HG03066 (cell line): ENCODE results near the gene KLF3.

Source experiments
- ATAC-seq: cut with Tn5 transposase; IDR thresholded peaks from one replicate; pipeline ENCODE4 v1.9.1; 2021; ENCODE audit warnings: low read depth; ENCODE audit not compliant: unreplicated experiment

KLF3 gene

DNA sequence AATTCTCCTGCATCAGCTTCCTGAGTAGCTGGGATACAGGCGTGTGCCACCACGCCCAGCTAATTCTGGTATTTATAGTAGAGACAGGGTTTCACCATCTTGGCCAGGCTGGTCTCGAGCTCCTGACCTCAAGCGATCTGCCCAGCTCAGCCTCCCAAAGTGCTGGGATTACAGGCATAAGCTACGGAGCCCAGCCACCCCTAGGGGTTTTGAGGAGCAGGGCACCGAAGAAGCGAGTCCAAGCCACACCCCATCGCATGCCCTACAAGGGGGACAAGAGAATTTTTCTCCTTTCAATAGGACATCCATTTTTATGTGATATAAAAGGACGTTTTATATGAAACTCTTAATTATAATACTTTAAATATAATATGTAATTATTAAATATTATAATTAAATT lies 13.9 kb upstream of the KLF3 start:
- no peak for ATAC-seq

DNA sequence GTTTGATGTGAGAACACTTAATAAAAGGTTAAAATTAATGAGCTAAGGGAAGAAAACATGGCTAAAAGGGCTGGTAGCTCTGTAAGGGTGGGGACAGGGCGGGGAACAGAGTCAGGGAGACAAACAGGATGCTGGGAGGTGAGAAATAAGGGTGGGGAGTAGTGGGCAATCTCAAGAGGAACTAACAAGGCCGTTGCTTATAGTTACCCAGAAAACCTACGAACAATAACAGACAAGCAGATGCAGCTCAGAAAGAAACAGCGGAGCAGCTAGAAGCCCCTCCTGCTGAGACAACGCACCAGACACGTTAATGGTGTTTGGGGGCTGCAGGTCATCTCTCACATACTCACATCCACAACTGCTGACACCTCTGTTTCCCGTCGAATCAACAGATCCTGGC lies 9.7 kb upstream of the KLF3 start:
- no peak for ATAC-seq

DNA sequence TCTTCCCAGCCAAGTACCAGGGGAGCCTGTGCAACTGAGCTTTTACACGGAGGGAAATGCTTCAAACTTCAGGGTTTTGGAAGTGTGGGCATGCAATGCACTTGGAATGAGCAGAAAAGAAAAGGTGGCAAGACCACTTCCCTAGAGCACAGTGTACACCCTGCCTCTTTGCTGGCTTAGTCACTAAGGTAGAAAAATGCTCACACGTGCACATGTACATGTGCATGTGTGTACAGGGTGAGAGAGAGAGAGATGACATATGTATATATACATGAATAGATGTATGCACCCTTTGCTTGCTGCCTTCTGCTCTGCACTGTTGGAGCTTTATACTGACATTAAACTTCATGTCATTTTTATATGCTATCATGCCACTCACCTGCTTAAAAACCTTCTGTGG lies 7.9 kb upstream of the KLF3 start:
- ATAC-seq: no peak

DNA sequence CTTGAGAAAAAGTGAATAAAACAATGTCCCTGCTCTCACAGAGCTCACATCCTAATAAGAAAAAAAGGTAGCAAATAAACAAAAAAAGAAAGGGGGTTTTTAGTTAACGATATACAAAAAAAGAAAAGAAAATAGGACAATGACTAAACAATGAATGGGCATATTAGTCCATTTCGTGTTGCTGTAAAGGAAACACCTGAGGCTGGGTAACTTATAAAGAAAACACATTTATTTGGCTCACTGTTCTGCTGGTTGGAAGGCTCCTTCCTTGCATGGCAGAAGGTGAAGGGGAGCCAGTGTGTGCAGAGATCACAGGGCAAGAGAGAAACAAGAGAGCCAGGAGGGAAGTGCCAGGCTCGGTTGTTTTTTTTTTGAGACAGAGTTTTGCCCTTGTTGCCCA lies 4.7 kb upstream of the KLF3 start:
- no peak for ATAC-seq

DNA sequence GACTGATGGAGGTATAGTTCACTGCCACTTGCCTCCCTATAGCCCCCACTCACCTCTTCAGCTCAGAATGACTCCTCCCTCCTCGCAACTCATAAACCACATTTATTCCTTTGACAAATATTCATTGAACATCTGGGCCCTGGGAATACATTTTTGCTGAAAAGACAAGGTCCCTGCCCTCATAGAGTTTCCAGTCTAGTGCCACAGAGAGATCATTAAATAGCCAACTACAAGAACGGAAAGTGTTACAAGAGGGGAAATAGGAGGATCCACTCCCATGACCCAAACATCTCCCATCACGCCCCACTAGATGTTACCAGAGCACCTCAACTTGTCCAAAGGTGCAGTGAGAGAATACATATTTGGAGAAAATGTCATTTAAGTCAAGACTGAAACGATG lies 3.2 kb upstream of the KLF3 start:
- no peak for ATAC-seq

DNA sequence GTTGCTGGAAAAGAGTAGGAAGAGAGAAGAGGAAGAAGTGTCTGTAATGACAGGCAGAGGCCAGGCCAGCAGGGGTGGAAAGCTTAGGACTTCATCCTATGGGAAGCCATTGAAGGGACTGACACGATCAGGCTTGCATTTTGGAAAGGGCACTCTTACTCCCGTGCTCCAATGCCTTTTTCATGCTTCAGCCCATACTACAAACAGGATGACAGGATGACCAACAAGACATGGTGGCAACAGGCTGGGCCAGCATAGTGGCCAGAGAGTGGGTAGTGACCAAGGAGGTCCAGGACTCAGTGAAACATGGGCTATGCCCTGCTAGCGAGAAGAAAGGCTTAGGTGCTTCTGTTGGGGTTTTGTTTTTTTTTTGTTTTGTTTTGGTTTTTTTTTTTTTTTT lies 2.6 kb upstream of the KLF3 start:
- ATAC-seq: no peak

DNA sequence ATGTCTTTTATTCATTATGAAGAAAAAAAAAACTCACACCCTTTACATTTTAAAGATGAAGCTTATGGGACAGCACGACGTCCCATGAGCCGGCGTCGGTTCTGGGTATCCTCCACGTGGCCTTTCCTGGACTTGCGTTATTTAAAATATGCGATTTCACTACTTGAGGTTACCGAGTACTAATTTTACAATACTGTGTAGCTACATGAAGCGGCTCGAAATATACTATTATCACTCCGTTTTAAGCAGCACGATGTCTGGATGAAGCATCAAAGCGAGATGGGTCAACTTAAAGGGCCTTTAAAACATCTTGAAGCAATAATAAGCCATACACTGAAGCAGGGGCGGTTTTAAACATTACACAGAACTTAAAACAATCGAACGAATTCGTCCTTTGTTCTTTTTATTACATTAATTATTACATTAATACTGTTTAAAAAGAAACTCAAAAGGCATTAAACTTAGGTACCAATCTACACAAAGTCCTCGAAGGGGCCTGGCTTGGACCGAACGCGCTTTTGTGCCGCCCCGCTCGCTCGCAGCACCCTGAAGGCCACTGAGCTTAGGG lies 1.4 kb upstream of the KLF3 start:
- ATAC-seq: no peak

DNA sequence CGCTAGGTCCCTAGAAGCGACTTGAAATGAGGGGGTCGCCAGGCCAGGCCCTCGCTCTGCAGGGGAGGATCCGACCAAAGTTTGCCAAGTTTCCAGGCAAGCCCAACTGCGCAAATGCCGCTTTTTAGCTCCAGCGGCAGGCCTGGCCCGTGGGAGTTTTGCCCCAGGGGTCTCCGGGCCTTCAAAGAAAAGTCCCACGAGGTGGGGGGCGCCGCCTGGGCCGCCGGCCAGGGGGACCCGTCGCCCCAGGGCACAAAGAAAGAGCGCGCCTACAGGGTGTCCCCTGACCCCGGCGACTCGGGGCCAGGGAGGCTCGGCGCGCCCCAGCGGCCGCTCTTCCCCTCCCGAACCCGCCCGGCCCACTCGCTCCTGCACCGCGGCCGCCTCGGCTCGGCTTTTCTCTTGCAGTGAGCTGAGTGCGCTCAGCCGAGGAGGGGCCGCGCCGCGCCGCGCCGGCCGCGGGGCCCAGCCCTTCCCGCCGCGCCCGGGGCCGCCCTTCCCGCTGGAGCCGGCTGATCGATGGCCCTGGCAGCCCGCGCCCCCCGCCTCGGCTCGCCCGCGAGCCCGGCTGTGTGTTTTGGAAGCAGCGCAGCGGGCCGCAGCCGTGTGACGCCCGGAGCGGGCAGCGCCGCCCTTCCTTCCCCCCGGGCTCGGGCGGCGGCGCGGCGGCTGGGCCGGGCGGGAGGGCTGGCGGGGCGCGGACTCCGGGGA lies 754 bp upstream of the KLF3 start:
- ATAC-seq: peak; percentile 27

DNA sequence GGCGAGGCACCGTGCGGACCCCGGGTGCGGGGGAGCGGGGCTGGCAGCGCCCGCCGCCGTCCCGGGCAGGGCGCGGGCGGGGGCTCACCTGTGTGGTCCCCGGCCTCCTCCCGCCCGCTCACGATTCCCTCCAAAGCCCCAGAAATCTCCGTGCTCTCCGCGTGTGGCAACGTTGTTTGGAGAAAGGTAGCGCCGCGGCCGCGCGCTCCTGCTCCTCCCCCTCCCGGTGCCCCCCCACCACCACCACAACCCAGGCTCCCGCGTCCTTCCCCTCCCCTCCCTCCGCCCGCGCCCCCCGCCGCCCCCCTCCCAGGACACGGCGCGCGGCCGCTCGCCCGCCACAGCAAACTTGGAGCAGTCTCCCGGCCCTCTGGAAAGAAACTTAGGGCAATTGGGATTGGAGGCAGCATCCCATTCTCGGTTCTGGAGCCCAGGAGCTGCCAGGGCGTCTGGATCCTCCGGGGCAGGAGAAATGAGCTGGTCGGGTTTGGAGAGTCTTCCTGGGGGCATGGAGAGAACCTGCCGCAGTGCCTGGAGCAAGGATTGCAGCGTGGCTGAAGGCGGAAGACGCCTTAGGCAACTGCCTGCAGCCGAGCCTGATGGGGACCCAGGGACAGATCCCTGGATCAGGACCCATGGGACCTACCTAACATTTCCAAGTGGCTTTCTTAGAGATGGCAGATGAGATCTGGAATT lies 855 bp downstream of the KLF3 start:
- ATAC-seq: peak; percentile 4

DNA sequence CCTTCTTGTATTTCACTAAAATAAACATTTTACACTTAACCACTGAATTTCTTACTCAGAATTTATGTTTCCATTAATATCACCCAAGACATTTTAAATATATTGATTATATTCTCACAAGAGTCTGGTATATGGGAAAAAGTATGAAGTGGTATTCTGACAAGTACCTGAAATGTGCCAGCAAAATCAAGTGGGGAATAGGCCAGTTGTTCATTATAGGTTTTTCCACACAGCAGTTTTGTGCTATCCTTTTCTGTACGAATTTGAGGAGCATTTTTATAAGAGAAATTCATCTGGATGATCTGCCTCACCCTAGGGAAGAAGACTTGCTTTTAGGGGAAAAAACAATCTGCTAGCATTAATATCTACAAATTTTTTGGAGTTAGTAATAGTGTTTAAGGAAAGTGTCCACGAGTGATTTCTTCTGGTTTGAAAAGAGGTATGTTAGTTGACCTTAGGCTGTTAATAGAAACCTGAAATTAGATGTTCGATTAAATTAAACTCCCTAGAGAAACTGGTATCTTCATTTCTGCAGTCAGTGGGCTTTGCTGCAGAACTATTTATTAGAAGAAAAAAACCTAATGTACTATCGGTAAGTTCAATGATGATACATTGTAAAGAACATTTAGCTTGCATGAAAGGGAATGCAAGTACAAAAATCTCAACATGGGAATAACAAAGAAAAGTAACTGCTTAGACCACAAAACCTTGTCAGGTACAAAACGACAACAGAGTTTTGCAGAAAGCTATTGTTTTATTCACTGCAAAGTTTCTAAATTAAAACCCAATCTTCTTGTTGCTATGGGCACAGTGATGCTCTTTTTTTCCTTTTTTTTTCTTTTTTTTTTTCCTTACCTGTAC lies 1.8 kb downstream of the KLF3 start:
- no peak for ATAC-seq

DNA sequence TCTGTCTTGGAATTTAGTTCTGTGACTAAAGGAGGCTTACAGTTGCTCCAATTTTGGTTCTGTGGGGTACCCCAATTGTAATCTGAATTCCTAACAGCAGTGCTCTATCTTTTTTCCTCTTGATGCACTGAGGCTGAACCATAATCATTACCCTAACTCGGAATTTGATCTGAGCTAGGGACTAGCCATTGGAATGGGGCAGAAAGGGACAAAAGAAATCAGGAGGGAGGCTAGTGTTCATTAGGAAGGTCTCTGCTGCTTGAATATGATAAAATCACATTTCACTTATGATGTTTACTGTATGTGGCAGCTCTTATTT lies 2.7 kb downstream of the KLF3 start:
- ATAC-seq: no peak

DNA sequence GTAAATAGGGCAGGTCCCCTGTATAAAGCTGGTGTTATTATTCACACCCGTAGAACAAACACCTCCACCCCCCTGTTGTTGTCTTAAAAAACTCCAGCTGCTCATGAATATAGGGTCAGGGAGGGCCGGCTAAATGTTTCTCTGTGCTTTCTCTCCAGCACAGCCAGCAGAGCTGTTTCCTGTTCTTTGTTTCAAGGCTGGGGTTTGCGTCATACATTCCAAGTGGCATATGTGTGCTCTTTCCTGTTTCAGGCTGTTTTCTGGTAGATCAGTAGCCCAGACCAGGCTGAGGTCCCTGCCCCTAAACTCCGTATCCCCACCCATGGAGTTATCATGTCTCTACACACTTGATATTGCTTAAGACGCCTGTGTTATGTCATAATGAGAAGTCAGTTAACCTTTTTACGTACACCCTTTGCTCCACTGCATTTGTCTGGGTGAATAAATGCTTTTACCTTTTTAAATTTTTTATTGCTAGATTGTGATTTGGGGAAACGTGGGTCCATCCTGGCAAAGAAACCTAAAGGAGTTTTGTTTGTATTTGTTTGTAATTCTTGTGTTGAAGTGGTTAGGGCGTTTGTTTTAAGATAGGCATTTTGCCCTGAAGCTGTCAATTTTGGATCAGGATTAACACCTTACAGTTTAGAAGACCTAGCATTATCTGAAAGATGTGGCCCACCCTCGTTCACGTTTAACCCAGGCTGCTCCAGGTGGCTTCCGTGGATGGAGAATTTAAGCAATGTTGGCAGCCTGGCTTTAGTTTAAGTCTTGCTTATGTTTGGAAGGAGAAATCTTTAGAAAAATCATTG lies 3.3 kb downstream of the KLF3 start:
- ATAC-seq: no peak

DNA sequence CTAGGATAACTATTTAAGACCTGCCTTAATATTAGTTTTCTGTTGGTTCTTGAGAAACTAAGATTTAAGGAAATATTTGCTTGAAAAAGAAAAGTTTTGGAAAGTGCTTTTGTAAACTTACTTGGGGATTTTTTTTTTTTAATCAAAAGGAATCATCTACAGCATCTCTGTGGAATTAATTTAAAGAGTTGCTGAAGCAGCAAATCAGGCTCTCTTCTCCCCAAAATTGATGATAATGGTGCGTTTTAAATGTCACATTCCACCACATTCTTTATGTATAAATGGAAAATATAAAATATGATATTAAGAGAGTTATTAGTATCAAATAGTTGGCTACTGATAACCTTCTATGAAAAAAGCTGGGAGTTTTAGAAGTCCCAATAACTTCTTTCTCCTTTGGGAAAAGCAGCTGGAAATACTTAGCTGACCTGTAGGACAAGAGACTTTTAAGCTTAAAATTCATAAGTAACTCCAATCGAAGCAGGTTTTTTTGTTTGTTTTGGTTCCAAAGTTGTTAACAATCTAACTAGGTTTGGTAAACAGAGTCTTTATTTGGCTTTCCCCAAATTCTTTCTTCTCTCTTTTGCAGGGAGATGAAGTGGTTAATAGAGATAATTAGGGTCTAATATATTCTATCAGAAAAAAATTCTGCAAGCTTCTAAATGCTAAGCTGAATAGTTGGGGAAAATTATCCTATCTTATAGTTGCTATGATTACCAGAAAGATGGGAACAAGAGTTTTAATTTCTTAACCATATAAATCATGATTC lies 4.4 kb downstream of the KLF3 start:
- no peak for ATAC-seq

DNA sequence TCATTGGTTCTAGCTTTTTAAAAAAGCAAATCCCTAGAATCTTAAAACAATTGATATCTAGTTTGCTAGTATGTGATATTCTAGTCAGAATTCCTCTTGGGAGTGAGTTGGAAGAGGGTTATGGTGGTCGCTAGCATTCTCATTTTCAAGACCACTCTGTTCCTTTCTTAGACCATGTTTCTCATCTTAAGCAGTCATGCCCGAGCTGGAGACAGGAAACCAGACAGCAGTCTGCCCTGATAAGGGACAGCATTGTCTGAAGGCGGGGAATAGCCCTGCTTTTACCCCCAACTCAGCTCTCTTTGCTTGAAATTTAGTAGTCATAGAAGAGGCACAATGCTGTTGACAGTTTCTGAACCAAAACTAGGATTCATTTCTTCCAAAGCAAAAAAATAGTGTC lies 5.2 kb downstream of the KLF3 start:
- no peak for ATAC-seq

DNA sequence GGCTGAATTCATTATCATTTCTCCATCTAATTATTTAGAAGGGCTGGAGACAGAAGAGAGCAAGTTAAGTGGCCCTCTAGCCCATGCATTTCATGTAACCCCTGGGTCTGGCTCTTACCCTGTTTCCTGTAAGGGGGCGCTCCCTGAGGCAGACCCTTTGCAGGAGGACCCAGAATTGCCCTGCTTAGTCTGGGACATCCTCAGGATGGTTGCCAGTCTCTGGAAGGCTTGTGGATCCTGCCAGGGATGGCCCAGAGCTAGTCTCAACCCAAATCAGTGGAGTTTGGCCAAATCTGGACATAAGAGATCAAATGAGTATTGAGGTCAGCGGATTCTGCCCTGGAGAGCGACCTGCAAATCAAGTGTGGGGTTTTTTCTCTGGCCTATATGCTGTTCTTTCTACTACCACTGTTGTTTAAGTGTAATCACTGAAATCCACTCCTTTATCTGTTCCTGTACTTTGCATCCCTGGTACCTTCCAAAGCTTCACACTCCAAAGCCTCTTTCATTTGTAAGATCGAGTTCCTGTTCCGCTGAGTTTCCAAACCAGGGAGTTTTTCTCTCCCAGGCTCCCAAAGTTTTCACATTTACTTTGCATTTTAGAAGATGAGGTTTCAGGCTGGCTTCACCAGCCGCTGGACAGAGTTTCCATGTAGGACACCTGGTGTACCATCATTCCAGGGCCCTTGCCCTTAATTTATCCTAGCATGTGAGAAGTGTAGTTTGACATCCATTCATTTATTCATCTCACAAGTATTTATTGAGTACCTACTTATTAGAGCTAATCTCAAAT lies 6.3 kb downstream of the KLF3 start:
- ATAC-seq: no peak

DNA sequence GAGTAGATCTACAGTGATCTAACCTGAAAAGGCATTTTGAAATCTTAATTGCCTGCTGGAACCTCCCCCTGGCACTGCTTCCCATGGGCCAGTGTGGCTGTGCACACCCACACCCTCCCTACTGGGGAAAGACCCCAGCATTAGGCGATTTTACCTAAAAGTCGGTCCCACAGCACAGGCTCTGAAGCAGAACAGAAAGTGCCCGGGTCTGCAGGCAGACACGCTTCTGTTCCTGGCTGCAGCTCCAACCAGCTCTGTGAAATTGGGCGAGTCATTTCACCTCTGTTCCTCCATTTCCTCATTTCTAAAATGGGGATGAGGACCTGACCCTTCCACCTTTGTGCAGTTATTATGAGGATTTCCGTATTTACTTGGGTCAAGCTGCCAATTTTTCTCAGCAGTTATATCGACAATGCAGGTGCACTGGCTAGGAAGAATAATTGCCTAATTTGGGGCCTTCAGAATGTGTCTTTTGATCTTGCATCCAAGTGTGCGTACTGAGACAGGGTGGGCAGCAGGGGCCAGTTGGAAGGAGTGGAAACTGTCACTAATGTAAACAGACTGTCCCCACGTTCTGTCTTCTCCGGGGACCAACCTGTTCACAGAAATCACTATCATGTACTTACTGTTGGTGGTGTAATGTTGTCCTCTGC lies 7.1 kb downstream of the KLF3 start:
- ATAC-seq: no peak

DNA sequence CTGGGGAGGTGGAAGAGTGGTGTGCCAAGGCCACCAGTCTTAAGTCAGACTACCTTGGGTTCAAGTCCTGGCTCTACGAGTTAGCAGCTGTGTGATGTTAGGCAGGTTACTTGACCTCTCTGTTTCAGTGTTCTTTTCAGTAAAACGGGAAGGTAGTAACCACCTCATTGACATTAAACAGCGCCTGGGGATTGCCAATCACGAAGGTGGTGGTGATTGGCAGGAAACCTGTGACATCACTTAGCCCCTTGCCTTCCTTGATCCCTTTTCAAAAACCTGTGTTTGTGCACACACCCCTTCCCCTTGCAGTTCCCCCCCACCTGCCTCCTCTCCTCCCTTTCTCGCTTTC lies 7.6 kb downstream of the KLF3 start:
- ATAC-seq: no peak

DNA sequence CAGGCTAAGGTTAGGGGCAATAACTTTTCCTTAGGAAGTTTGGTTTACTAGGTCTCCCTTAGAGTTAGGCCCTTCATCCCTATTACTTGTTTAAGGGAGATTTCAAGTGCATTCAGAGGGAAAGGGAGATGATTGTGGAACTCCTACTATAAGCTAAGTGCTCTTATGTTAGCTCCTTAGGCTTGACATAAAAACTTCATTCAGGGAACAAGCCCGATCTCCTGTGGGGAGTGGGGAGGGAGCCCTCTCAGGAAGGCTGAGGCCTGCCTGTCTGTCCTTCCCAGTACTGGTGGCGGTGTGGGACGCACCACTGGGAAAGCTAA lies 8.0 kb downstream of the KLF3 start:
- ATAC-seq: no peak
